Measurements from ENCODE around the gene NRL.

NRL gene

DNA sequence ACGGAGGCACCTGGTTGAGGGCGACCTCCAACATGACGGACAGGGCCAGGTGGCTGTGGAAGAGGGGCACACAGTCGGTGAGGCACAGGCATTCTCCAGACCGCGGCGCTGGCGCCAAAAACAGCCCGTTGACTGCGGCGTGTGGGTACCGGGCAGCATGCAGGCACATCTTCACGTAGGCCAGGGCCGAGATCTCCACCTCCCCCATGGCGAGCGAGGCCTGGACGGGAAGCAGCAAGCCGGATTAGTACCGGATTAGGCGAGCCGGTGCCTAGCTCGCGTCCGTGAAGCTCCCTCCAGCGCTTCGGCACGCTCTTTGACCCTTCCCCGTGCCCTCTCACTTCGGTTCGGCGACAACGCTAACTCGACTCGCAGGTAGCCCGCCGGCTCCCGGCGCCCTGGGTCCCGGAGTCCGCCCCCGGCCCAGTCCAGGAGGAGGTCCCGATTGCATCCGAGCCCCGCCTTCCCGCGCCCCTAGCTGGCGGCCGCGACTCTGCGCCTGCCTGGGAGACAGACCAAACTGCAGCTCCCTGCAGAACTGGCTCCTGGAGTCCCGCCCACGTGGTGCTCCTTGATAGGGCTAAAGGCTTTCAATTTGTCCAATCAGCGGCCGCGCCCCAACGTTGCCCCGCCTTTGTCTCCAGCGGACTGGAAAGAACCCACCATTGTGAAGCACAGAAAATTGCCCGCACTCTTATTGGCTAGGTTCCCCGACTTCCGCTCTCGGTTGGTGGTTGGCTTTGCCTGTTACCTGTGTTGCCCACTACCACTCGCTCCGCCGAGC is 26.5 kb upstream of the NRL start, which contains the start of gene EMC9:
Gene EMC9, minus strand, starts transcription at position 495 of the 784 bp plus-strand sequence. Its CDS starts 287 bp downstream, at position 208.
- H3K4me3 ChIP-seq (ENCODE audit: low read depth in 1 of 2, low read length in 1 of 2): peak within 1 kb of the TSS; percentile 66 to 83
- H3K27ac ChIP-seq: peak within 1 kb of the TSS; percentile 86
- H3K4me1 ChIP-seq (ENCODE audit: control insufficient read depth in 1 of 2, insufficient read depth in 1 of 2, low read depth in 1 of 2, low read length in 1 of 2): peaks cover 50 to 55% of the 10 kb centered on the region in 2 experiments
- peaks cover 27% of the 10 kb centered on the region for H3K36me3 ChIP-seq
- TF ChIP-seq, protein P1, sequence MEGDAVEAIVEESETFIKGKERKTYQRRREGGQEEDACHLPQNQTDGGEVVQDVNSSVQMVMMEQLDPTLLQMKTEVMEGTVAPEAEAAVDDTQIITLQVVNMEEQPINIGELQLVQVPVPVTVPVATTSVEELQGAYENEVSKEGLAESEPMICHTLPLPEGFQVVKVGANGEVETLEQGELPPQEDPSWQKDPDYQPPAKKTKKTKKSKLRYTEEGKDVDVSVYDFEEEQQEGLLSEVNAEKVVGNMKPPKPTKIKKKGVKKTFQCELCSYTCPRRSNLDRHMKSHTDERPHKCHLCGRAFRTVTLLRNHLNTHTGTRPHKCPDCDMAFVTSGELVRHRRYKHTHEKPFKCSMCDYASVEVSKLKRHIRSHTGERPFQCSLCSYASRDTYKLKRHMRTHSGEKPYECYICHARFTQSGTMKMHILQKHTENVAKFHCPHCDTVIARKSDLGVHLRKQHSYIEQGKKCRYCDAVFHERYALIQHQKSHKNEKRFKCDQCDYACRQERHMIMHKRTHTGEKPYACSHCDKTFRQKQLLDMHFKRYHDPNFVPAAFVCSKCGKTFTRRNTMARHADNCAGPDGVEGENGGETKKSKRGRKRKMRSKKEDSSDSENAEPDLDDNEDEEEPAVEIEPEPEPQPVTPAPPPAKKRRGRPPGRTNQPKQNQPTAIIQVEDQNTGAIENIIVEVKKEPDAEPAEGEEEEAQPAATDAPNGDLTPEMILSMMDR (IDR thresholded peaks at IDR 0.05): peak; percentile 93
- H3K27me3 ChIP-seq: no peaks in the 10 kb centered on the region
- no peaks in the 10 kb centered on the region for H3K9me3 ChIP-seq

DNA sequence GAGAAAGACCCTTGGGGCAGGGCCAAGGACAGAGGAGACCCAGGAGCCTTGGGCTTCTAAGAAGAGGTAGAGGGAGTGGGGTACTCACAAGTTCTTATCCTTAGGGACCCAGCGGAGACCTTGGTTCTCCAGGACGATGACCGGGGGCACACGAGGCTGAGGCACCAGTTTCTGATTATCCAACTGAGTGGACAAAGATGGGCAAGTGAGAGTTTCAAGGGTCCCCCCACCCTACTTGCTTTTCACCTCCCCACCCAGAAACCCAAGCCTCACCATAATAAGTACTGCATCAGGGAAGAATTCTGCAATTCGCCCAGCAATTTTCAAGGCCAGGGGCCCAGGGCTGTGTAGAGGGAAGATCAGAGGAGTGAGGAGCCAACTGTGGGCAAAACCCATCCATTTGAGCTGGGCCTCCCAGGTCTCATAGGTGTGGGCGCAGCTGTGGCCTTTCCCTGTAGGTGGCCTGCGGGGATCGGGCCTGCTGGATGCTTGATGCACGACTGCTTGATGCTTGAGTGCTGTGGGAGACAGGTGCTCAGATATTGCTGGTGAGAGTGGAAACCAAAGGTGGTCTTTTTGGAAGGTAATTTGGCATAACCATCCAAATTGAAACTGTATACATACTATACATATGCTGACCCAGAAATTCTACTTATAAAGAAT is 24.7 kb upstream of the NRL start:
- no peaks in the 10 kb centered on the region for H3K27me3 ChIP-seq
- TF ChIP-seq, protein P1 (IDR thresholded peaks at IDR 0.05): no peak
- H3K36me3 ChIP-seq: peaks cover 27% of the 10 kb centered on the region
- H3K4me3 ChIP-seq (ENCODE audit: low read depth in 1 of 2, low read length in 1 of 2): no peak overlapping the region
- peaks cover 45 to 52% of the 10 kb centered on the region in 2 experiments for H3K4me1 ChIP-seq (ENCODE audit: control insufficient read depth in 1 of 2, insufficient read depth in 1 of 2, low read depth in 1 of 2, low read length in 1 of 2)
- H3K27ac ChIP-seq: no peak overlapping the region
- no peaks in the 10 kb centered on the region for H3K9me3 ChIP-seq

DNA sequence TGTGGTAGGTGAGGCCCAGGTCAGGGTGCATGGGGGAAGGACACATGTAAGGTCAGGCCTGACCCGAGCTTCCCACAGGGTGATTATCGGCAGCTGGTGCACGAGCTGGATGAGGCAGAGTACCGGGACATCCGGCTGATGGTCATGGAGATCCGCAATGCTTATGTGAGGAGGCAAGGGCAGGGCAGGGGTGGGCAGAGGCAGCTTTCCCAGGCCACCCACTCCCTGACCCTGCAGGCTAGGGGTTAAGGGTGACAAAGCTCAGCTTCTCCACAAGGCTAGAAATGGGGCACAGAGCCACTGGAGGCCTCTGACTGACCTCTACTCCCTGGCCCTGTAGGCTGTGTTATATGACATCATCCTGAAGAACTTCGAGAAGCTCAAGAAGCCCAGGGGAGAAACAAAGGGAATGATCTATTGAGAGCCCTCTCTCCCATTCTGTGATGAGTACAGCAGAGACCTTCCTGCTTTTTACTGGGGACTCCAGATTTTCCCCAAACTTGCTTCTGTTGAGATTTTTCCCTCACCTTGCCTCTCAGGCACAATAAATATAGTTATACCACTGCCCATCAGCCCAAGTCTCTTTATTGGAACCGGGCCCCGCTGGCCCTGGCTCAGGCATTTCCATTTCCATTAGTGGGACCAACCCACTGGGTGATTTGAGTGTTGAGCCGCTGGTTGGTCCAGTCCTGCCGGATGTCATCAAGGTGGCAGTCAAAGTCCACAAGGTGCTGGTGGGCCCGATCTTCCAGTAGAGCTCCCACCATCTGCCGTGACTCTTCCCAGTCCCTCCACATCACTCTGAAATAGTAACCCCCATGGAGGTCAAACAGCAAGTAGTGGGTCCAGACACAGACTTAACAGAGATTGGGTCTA is 23.9 kb upstream of the NRL start:
- Histone ChIP-seq H3K4me1 (ENCODE audit: control insufficient read depth in 1 of 2, insufficient read depth in 1 of 2, low read depth in 1 of 2, low read length in 1 of 2) (peaks cover 45 to 52% of the 10 kb centered on the region in 2 experiments), H3K4me3 (ENCODE audit: low read depth in 1 of 2, low read length in 1 of 2) (no peak overlapping the region), H3K36me3 (peaks cover 27% of the 10 kb centered on the region), H3K27ac (peak overlapping the region; percentile 15), H3K9me3 (no peaks in the 10 kb centered on the region), H3K27me3 (no peaks in the 10 kb centered on the region)
- TF ChIP-seq, protein P1 (IDR thresholded peaks at IDR 0.05): no peak

DNA sequence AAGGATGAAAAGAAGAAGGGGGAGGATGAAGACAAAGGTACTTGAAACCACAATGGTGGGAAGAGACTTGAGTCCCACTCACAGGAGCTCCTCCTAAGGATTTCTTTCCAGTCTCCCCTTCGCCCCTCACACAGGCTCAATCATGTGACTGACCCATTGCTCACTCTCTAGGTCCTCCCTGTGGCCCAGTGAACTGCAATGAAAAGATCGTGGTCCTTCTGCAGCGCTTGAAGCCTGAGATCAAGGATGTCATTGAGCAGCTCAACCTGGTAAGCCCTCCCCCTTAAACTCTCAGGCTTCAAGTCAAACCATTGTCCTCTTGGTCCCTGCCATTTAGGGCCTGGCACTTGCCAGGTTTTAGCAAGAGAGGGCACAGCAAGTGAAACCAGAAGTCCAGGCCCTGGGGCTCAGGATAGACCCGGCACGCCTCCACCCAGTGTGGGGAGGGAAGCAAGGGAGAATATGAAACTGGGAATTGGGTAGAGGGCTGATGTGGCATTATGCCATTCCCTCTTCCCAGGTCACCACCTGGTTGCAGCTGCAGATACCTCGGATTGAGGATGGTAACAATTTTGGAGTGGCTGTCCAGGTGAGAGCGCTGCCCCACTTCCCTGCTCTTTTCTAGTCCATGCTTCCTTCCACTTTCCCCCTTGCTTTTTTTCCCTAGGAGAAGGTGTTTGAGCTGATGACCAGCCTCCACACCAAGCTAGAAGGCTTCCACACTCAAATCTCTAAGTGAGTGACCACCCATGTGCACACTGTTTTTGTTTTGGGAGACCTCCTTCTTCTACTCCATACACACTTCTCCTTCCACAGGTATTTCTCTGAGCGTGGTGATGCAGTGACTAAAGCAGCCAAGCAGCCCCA is 23.0 kb upstream of the NRL start:
- Histone ChIP-seq H3K36me3 (peaks cover 27% of the 10 kb centered on the region), H3K4me1 (ENCODE audit: control insufficient read depth in 1 of 2, insufficient read depth in 1 of 2, low read depth in 1 of 2, low read length in 1 of 2) (peaks cover 45 to 52% of the 10 kb centered on the region in 2 experiments), H3K27me3 (no peaks in the 10 kb centered on the region), H3K9me3 (no peaks in the 10 kb centered on the region), H3K27ac (peak overlapping the region; percentile 15), H3K4me3 (ENCODE audit: low read depth in 1 of 2, low read length in 1 of 2) (peak overlapping the region; percentile 1 to 98)
- TF ChIP-seq, protein P1 (IDR thresholded peaks at IDR 0.05): no peak
